NCI-H526 (cell line): ENCODE data around the gene RAD9A.
A peak's percentile ranks its signal among the peaks of the same experiment; 100 is the strongest.

Source experiments
- DNase-seq, 2 experiments: peaks; one replicate each; lab custom pipeline; 2025; lab: John Stamatoyannopoulos, UW

Gene RAD9A

GRCh38 chr11:67428052-67429001 is 36.5 kb downstream of the RAD9A start, which contains the start of gene RPS6KB2:
TSS of gene RPS6KB2 (plus strand) at chr11:67428494. CDS start at chr11:67428546, 52 bp downstream.
- DNase-seq, result peak; percentile 96 to 99

- DNase-seq, result no peak
These were observed 37.4 kb downstream of the RAD9A start for GRCh38 chr11:67429038-67429668.

- no peak for DNase-seq
These were observed 37.9 kb downstream of the RAD9A start for GRCh38 chr11:67429722-67430121.

- DNase-seq, result no peak
These were observed 39.8 kb downstream of the RAD9A start for GRCh38 chr11:67431346-67432249.

- DNase-seq, result no peak
These were observed 41.0 kb downstream of the RAD9A start for GRCh38 chr11:67432655-67433349.

GRCh38 chr11:67433536-67434394 is 42.0 kb downstream of the RAD9A start:
- no peak for DNase-seq

- DNase-seq, result no peak
These were observed 42.7 kb downstream of the RAD9A start for GRCh38 chr11:67434395-67434881.

- DNase-seq, result no peak
These were observed 43.4 kb downstream of the RAD9A start for GRCh38 chr11:67435031-67435726.

- DNase-seq, result no peak
These were observed 44.1 kb downstream of the RAD9A start for GRCh38 chr11:67435727-67436458.

- DNase-seq, result peak in 1 of 2 experiments; percentile 38
These were observed 44.8 kb downstream of the RAD9A start for GRCh38 chr11:67436459-67437081.

GRCh38 chr11:67437082-67437808 is 45.5 kb downstream of the RAD9A start, which contains the start of gene PTPRCAP:
TSS of gene PTPRCAP (minus strand) at chr11:67437682. CDS start at chr11:67437619, 63 bp downstream.
- no peak for DNase-seq

GRCh38 chr11:67437809-67438157 is 46.0 kb downstream of the RAD9A start:
- no peak for DNase-seq

- DNase-seq, result no peak
These were observed 46.5 kb downstream of the RAD9A start for GRCh38 chr11:67438158-67438902.

- peak; percentile 16 to 41 for DNase-seq
These were observed 47.8 kb downstream of the RAD9A start for GRCh38 chr11:67439321-67440228.

- DNase-seq, result no peak
These were observed 48.7 kb downstream of the RAD9A start for GRCh38 chr11:67440229-67441097.
